GM21723 (cell line): Measurements from ENCODE around the gene APOD.
"Not testable (repeated sequence)": the region's sequence is repeated elsewhere in the genome, so short reads cannot be mapped to it uniquely, and the experiment has no call there.

Experiments
- ATAC-seq: cut with Tn5 transposase; IDR thresholded peaks from one replicate; pipeline ENCODE4 v1.9.1; 2021; ENCODE audit warnings: mild to moderate bottlenecking, moderate library complexity; ENCODE audit not compliant: unreplicated experiment

Gene APOD

GRCh38 chr3:195583831-195584542 lies at the start of gene APOD:
Gene APOD (minus strand): TSS chr3:195583940. CDS start chr3:195579461, 4,479 bp downstream.
- ATAC-seq, result no peak

GRCh38 chr3:195633351-195633750 lies 49.6 kb upstream of the APOD start:
- ATAC-seq, result not testable (repeated sequence)

GRCh38 chr3:195632501-195633185 lies 48.9 kb upstream of the APOD start:
- ATAC-seq, result not testable (repeated sequence)

GRCh38 chr3:195632046-195632445 lies 48.3 kb upstream of the APOD start:
- ATAC-seq, result not testable (repeated sequence)

- not testable (repeated sequence) for ATAC-seq
These were observed 47.3 kb upstream of the APOD start for GRCh38 chr3:195630938-195631495.

- peak; percentile 28 for ATAC-seq
These were observed 46.6 kb upstream of the APOD start for GRCh38 chr3:195630086-195630917.

GRCh38 chr3:195629682-195630081 lies 45.9 kb upstream of the APOD start:
- ATAC-seq, result not testable (repeated sequence)

GRCh38 chr3:195628386-195628920 lies 44.7 kb upstream of the APOD start:
- ATAC-seq, result not testable (repeated sequence)

GRCh38 chr3:195627515-195628385 lies 44.0 kb upstream of the APOD start:
- not testable (repeated sequence) for ATAC-seq

GRCh38 chr3:195624603-195625560 lies 41.1 kb upstream of the APOD start:
- ATAC-seq, result peak; percentile 88

GRCh38 chr3:195624171-195624570 lies 40.4 kb upstream of the APOD start:
- peak; percentile 8 for ATAC-seq

- ATAC-seq, result not testable (repeated sequence)
These were observed 39.7 kb upstream of the APOD start for GRCh38 chr3:195623217-195623965.

GRCh38 chr3:195622523-195623170 lies 38.9 kb upstream of the APOD start:
- ATAC-seq, result not testable (repeated sequence)

GRCh38 chr3:195622012-195622411 lies 38.3 kb upstream of the APOD start:
- not testable (repeated sequence) for ATAC-seq

GRCh38 chr3:195621095-195621494 lies 37.4 kb upstream of the APOD start:
- not testable (repeated sequence) for ATAC-seq

- not testable (repeated sequence) for ATAC-seq
These were observed 36.7 kb upstream of the APOD start for GRCh38 chr3:195620476-195620875.

- ATAC-seq, result not testable (repeated sequence)
These were observed 36.0 kb upstream of the APOD start for GRCh38 chr3:195619591-195620369.
